PC-9 (cell line): ENCODE results near the gene ZNF692. TPM values are rescaled to one million over a fixed set of nuclear protein-coding genes. Genes with fewer than 3 reads are reported as not detected.

Source experiments
- BruUV-seq: library from RNA; stranded (reverse); fragments of 400-500 nt; replicated peaks from 2 replicates; lab custom pipeline; 2021; lab: Mats Ljungman, UMichigan
- CTCF ChIA-PET: fragments of 300-600 bp; sonication (Branson Sonifier 250); formaldehyde crosslinking; loops from one replicate; lab custom pipeline; 2022; ENCODE audit warnings: antibody characterized with exemption; lab: Charles Lee
- POLR2A ChIA-PET: fragments of 300-600 bp; sonication (Branson Sonifier 250); formaldehyde crosslinking; loops from one replicate; lab custom pipeline; 2022; ENCODE audit warnings: antibody characterized with exemption; ENCODE audit not compliant: unreplicated experiment; lab: Charles Lee
- DNase-seq, 2 experiments: peaks; one replicate each; pipeline versions ENCODE4 v3.0.0 to v3.0.0-alpha.2; 2015 to 2022; ENCODE audit warnings: mixed read lengths in 1 of 2
- H2AFZ ChIP-seq: fragments of 200-600 bp; sonication (generic); 2 replicates; pipeline ENCODE4 v1.8.1; 2017; ENCODE audit warnings: antibody characterized with exemption
- H3F3A ChIP-seq: fragments of 200-600 bp; sonication (generic); 2 replicates; pipeline ENCODE4 v1.8.1; 2017; ENCODE audit warnings: antibody characterized with exemption, mild to moderate bottlenecking, low read depth; ENCODE audit not compliant: insufficient read depth
- H3K27ac ChIP-seq: fragments of 200-600 bp; sonication (generic); 2 replicates; pipeline ENCODE4 v1.6.1; 2016; ENCODE audit warnings: mixed run types
- H3K27me3 ChIP-seq: fragments of 200-600 bp; sonication (generic); 2 replicates; pipeline ENCODE4 v1.6.1; 2016; ENCODE audit warnings: low read depth, mixed run types; ENCODE audit not compliant: insufficient read depth
- H3K36me3 ChIP-seq: fragments of 200-600 bp; sonication (generic); 2 replicates; pipeline ENCODE4 v1.6.1; 2016; ENCODE audit warnings: low read depth, mixed run types
- H3K4me1 ChIP-seq: fragments of 200-600 bp; sonication (generic); replicated peaks from 2 replicates; pipeline ENCODE4 v1.6.1; 2016; ENCODE audit warnings: mixed run types; ENCODE audit not compliant: insufficient read depth
- H3K4me2 ChIP-seq: fragments of 200-600 bp; sonication (generic); 2 replicates; pipeline ENCODE4 v1.6.1; 2017; ENCODE audit warnings: mixed run types
- H3K4me3 ChIP-seq: fragments of 200-600 bp; sonication (generic); 2 replicates; pipeline ENCODE4 v1.6.1; 2016; ENCODE audit warnings: mixed run types
- H3K79me2 ChIP-seq: fragments of 200-600 bp; sonication (generic); 2 replicates; pipeline ENCODE4 v1.6.1; 2017; ENCODE audit warnings: low read depth, mixed run types
- H3K9me2 ChIP-seq: fragments of 200-600 bp; sonication (generic); 2 replicates; pipeline ENCODE4 v1.8.1; 2017; ENCODE audit warnings: mild to moderate bottlenecking; ENCODE audit not compliant: insufficient read depth
- H3K9me3 ChIP-seq: fragments of 200-600 bp; sonication (generic); 2 replicates; pipeline ENCODE4 v1.8.1; 2016; ENCODE audit warnings: low read depth; ENCODE audit not compliant: insufficient read depth
- H4K20me1 ChIP-seq: fragments of 200-600 bp; sonication (generic); 2 replicates; pipeline ENCODE4 v1.8.1; 2017; ENCODE audit not compliant: insufficient read depth
- CTCF ChIP-seq: fragments of 200-600 bp; sonication (generic); conservative IDR thresholded peaks from 2 replicates; pipeline ENCODE4 v1.6.1; 2017; ENCODE audit warnings: mixed run types, antibody characterized with exemption, mild to moderate bottlenecking, moderate library complexity
- EZH2 ChIP-seq: fragments of 200-600 bp; sonication (generic); IDR thresholded peaks from 2 replicates; pipeline ENCODE4 v1.8.0; 2017; ENCODE audit warnings: antibody characterized with exemption, low read depth
- intact Hi-C: fragments of 100-400 bp; cut with micrococcal nuclease; formaldehyde crosslinking; loops from one replicate; pipeline ENCODE4 v1.10.0; 2022; ENCODE audit not compliant: unreplicated experiment
- total RNA-seq: library from RNA; stranded (reverse); gene quantifications from 2 replicates; pipeline ENCODE4 v1.2.3, GENCODE V29; 2021

ZNF692 gene
- total RNA-seq, 1 experiment from 2014 or later, result 46.6 TPM

GRCh38 chr1:248858096-248858890 lies 592 bp downstream of the ZNF692 start:
- BruUV-seq, result TSS peak; percentile 54
- DNase-seq, result peak; percentile 53 to 76
- ChIA-PET CTCF (interaction anchor here (1.4 kb wide), 1 partner anchor 19 kb away, joined by 17 read pairs; no protein-coding TSS in a partner anchor), POLR2A (interaction anchor here (0.5 to 1.0 kb wide), 3 partner anchors 19 to 49 kb away, joined by 3 to 9 read pairs (median 6); partner anchors contain the start of gene SH3BP5L)
- Histone ChIP-seq H3K79me2 (peaks cover 23% of the 10 kb centered on the region), H3K4me1 (peaks cover 16% of the 10 kb centered on the region), H2AFZ (peak overlapping the region; percentile 93), H3F3A (peaks cover 4% of the 10 kb centered on the region; the same call in 1 of the 2 replicates), H3K27ac (peak overlapping the region; percentile 72), H4K20me1 (no peaks in the 10 kb centered on the region), H3K36me3 (no peaks in the 10 kb centered on the region; the same call in 1 of the 2 replicates), H3K9me3 (no peaks in the 10 kb centered on the region), H3K4me3 (peak overlapping the region; percentile 75), H3K9me2 (no peaks in the 10 kb centered on the region), H3K27me3 (no peaks in the 10 kb centered on the region), H3K4me2 (peak overlapping the region; percentile 94)
- intact Hi-C loops, result loop anchor here (1.0 kb wide), 2 partner anchors 20 to 32 kb away; partner anchors contain the start of gene ZNF672
- TF ChIP-seq CTCF, result peak; percentile 55
- no peak for TF ChIP-seq EZH2

DNA sequence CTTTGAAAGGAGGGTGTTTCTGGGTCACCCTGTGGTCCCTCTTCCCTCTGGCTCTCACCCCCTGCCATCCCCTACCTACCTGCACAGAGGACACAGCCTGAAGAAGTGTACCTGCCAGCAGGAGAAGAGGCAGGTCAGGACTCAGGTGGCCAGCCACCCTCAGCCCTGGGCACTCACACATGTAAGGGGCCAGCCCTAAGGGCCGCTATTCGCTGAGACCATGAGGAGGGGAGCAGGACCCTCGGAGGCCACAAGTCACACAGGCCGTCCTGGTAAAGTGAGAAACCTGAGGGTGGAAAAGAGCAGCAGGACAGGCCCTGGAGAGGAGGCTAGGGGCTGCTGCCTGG lies 1.2 kb downstream of the ZNF692 start:
- Histone ChIP-seq H3K4me2 (peak overlapping the region; percentile 94), H3K9me3 (no peaks in the 10 kb centered on the region), H3K79me2 (peaks cover 23% of the 10 kb centered on the region), H3K27me3 (no peaks in the 10 kb centered on the region), H4K20me1 (no peaks in the 10 kb centered on the region), H3F3A (peaks cover 4% of the 10 kb centered on the region; the same call in 1 of the 2 replicates), H2AFZ (peak overlapping the region; percentile 93), H3K9me2 (no peaks in the 10 kb centered on the region), H3K4me3 (peak overlapping the region; percentile 75), H3K36me3 (no peaks in the 10 kb centered on the region; the same call in 1 of the 2 replicates), H3K27ac (peak overlapping the region; percentile 72), H3K4me1 (peaks cover 16% of the 10 kb centered on the region)
- BruUV-seq, result no TSS peak
- intact Hi-C loops, result loop anchor here (1.0 kb wide), 2 partner anchors 19 to 31 kb away; partner anchors contain the start of gene ZNF672
- ChIA-PET POLR2A (interaction anchor here (0.9 kb wide), 1 partner anchor 19 kb away, joined by 3 read pairs; no protein-coding TSS in a partner anchor), CTCF (interaction anchor here (1.4 kb wide), 1 partner anchor 19 kb away, joined by 17 read pairs; no protein-coding TSS in a partner anchor)
- DNase-seq, result no peak
- TF ChIP-seq EZH2 (no peak), CTCF (no peak)

GRCh38 chr1:248857201-248857600 lies 1.7 kb downstream of the ZNF692 start:
- H3K9me2 ChIP-seq, result no peaks in the 10 kb centered on the region
- DNase-seq, result no peak
- H3K27ac ChIP-seq, result no peak overlapping the region
- TF ChIP-seq EZH2, result no peak
- no peak for TF ChIP-seq CTCF
- H3K79me2 ChIP-seq, result peaks cover 23% of the 10 kb centered on the region
- no peaks in the 10 kb centered on the region for H4K20me1 ChIP-seq
- CTCF ChIA-PET, result no interaction called here
- H3K4me3 ChIP-seq, result peak overlapping the region; percentile 75
- H3K9me3 ChIP-seq, result no peaks in the 10 kb centered on the region
- peaks cover 16% of the 10 kb centered on the region for H3K4me1 ChIP-seq
- intact Hi-C loops, result no loop called here
- POLR2A ChIA-PET, result no interaction called here
- peak overlapping the region; percentile 94 for H3K4me2 ChIP-seq
- H3K27me3 ChIP-seq, result no peaks in the 10 kb centered on the region
- H3F3A ChIP-seq, result peaks cover 4% of the 10 kb centered on the region; the same call in 1 of the 2 replicates
- no peaks in the 10 kb centered on the region; the same call in 1 of the 2 replicates for H3K36me3 ChIP-seq
- no TSS peak for BruUV-seq
- H2AFZ ChIP-seq, result no peak overlapping the region; the same call in 1 of the 2 replicates
